Stimulated activated naive B cell treated with anti-CD40 and anti-IgM and Interleukin-4, amounts not matched to agents 10 μg/mL and 1 μg/mL and 100 μg/mL, for 72 hours (primary cell): ENCODE data around the gene BNC2.

Experiments
- ATAC-seq, 2 donors: fragments of 150-1000 bp; cut with Tn5 transposase; replicated peaks; 2 replicates each; pipeline ENCODE4 v1.10.0; 2021; ENCODE audit warnings: moderate library complexity in 1 of 2
- DNase-seq: peaks from one replicate; pipeline ENCODE4 v3.0.0; 2021
- H3K27ac Mint-ChIP-seq: one replicate; pipeline ENCODE4 v1.8.0; 2022; ENCODE audit warnings: mild to moderate bottlenecking, mixed read lengths
- H3K27me3 Mint-ChIP-seq, 2 donors: one replicate each; pipeline ENCODE4 v1.8.0; 2022; ENCODE audit warnings: mixed read lengths in 2 of 2
- H3K36me3 Mint-ChIP-seq, 2 donors: one replicate each; pipeline ENCODE4 v1.8.0; 2022; ENCODE audit warnings: mixed read lengths in 2 of 2, mild to moderate bottlenecking in 1 of 2
- H3K4me1 Mint-ChIP-seq, 2 donors: one replicate each; pipeline ENCODE4 v1.8.0; 2022; ENCODE audit warnings: mixed read lengths in 2 of 2, mild to moderate bottlenecking in 1 of 2
- H3K4me3 Mint-ChIP-seq, 2 donors: one replicate each; pipeline ENCODE4 v1.8.0; 2022; ENCODE audit warnings: mild to moderate bottlenecking in 2 of 2, mixed read lengths in 2 of 2, moderate library complexity in 1 of 2
- H3K9me3 Mint-ChIP-seq, 2 donors: one replicate each; pipeline ENCODE4 v1.8.0; 2022; ENCODE audit warnings: mixed read lengths in 2 of 2, mild to moderate bottlenecking in 1 of 2

The BNC2 gene

GRCh38 chr9:16730162-16730561, 140.3 kb downstream of the BNC2 start:
- no peaks in the 10 kb centered on the region for H3K9me3 Mint-ChIP-seq
- peaks cover 37 to 40% of the 10 kb centered on the region in 2 donors for H3K27me3 Mint-ChIP-seq
- peaks cover 3 to 11% of the 10 kb centered on the region in 2 donors for H3K4me1 Mint-ChIP-seq
- no peak for DNase-seq
- ATAC-seq, result no peak
- H3K27ac Mint-ChIP-seq, result no peak overlapping the region
- H3K36me3 Mint-ChIP-seq, result no peaks in the 10 kb centered on the region
- no peak overlapping the region for H3K4me3 Mint-ChIP-seq

- no peaks in the 10 kb centered on the region for H3K36me3 Mint-ChIP-seq
- no peaks in the 10 kb centered on the region for H3K9me3 Mint-ChIP-seq
- H3K27me3 Mint-ChIP-seq, result peaks cover 37 to 40% of the 10 kb centered on the region in 2 donors
- H3K27ac Mint-ChIP-seq, result no peak overlapping the region
- H3K4me1 Mint-ChIP-seq, result peaks cover 3 to 11% of the 10 kb centered on the region in 2 donors
- no peak for DNase-seq
- no peak for ATAC-seq
- H3K4me3 Mint-ChIP-seq, result no peak overlapping the region
Measured at GRCh38 chr9:16729651-16730050, 140.8 kb downstream of the BNC2 start.

DNA sequence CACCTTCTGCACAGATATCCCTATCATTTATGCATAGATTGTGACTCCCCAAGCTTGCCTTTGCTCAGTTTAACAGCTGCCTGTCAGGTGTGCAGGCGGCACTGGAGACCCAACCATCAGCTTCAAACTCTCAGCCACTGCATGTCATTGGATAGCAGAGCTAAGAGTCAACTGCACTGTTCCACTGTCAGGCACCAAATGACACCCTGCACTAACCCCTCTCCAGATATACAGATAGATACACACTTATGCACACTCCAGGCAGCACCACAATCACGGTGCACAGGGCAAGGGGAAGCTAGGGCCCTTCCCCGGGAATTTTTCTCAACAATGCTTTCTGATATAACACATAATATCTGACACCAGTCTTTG, 142.3 kb downstream of the BNC2 start:
- H3K27ac Mint-ChIP-seq, result no peak overlapping the region
- no peak for DNase-seq
- H3K4me3 Mint-ChIP-seq, result no peak overlapping the region
- H3K9me3 Mint-ChIP-seq, result no peaks in the 10 kb centered on the region
- peaks cover 37 to 40% of the 10 kb centered on the region in 2 donors for H3K27me3 Mint-ChIP-seq
- H3K4me1 Mint-ChIP-seq, result peaks cover 3 to 11% of the 10 kb centered on the region in 2 donors
- ATAC-seq, result no peak
- no peaks in the 10 kb centered on the region for H3K36me3 Mint-ChIP-seq

GRCh38 chr9:16727452-16728136, 142.9 kb downstream of the BNC2 start:
- ATAC-seq (no peak), DNase-seq (no peak)
- H3K27ac Mint-ChIP-seq, result no peak overlapping the region
- H3K9me3 Mint-ChIP-seq, result no peaks in the 10 kb centered on the region
- H3K27me3 Mint-ChIP-seq, result peaks cover 37 to 40% of the 10 kb centered on the region in 2 donors
- no peak overlapping the region for H3K4me3 Mint-ChIP-seq
- H3K4me1 Mint-ChIP-seq, result peaks cover 3 to 11% of the 10 kb centered on the region in 2 donors
- H3K36me3 Mint-ChIP-seq, result no peaks in the 10 kb centered on the region

- peak in 1 of 2 donors; percentile 27 for ATAC-seq
- no peak for DNase-seq
- Mint-ChIP-seq H3K4me1 (peaks cover 3 to 11% of the 10 kb centered on the region in 2 donors), H3K4me3 (peak overlapping the region; percentile 29 to 46), H3K9me3 (no peaks in the 10 kb centered on the region), H3K36me3 (no peaks in the 10 kb centered on the region), H3K27ac (no peak overlapping the region), H3K27me3 (peaks cover 37 to 40% of the 10 kb centered on the region in 2 donors)
Measured at GRCh38 chr9:16726718-16727451, 143.6 kb downstream of the BNC2 start.

GRCh38 chr9:16726029-16726428, 144.4 kb downstream of the BNC2 start:
- Mint-ChIP-seq H3K4me3 (no peak overlapping the region), H3K36me3 (no peaks in the 10 kb centered on the region), H3K27me3 (peaks cover 37 to 40% of the 10 kb centered on the region in 2 donors), H3K4me1 (peaks cover 3 to 11% of the 10 kb centered on the region in 2 donors), H3K9me3 (no peaks in the 10 kb centered on the region), H3K27ac (no peak overlapping the region)
- DNase-seq (no peak), ATAC-seq (no peak)

DNA sequence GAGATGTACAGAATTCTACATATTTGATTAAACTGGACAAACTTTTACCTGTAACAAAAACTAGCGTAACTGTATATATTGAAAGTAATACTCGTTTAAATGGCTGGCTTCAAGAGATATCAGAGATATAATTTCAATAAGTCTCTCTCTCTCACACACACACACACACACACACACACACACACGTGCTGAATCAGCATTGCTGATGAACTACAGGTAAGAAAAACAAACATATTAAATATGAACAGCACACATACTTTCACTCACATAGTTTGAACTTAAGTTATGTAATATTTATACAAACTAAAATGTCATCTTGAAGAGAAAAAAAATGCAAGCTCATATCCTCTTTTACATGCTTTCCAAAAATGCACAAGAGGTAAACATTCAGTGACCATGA, 145.4 kb downstream of the BNC2 start:
- peaks cover 3 to 11% of the 10 kb centered on the region in 2 donors for H3K4me1 Mint-ChIP-seq
- no peak overlapping the region for H3K27ac Mint-ChIP-seq
- no peaks in the 10 kb centered on the region for H3K36me3 Mint-ChIP-seq
- DNase-seq (no peak), ATAC-seq (no peak)
- peaks cover 36 to 39% of the 10 kb centered on the region in 2 donors for H3K27me3 Mint-ChIP-seq
- H3K9me3 Mint-ChIP-seq, result no peaks in the 10 kb centered on the region
- H3K4me3 Mint-ChIP-seq, result no peak overlapping the region

DNA sequence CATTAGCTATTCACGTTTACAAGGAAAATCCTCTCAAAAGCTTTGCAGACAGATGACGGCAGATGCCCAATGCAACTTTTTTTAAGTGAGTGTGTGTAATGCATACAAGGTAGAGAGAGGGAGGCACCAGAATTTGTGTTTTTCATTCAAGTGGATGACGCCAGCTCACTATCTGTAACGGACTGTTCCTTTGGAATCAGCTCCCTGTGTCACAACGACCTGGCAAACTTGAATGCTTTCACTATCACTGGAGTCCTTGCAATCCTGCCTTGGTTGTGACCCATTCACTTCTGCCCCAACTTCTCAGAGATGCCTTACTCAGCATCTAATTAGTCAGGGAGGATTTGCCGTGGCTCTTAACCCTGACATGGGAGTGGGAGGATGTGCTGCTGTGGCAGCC, 148.5 kb downstream of the BNC2 start:
- Mint-ChIP-seq H3K4me3 (no peak overlapping the region), H3K9me3 (no peaks in the 10 kb centered on the region)

GRCh38 chr9:16720386-16720785, 150.1 kb downstream of the BNC2 start:
- ATAC-seq (no peak), DNase-seq (no peak)
- no peak overlapping the region for H3K4me3 Mint-ChIP-seq
- no peak overlapping the region for H3K27ac Mint-ChIP-seq
- no peaks in the 10 kb centered on the region for H3K9me3 Mint-ChIP-seq
- peaks cover 0 to 1% of the 10 kb centered on the region in 2 donors for H3K27me3 Mint-ChIP-seq
- H3K4me1 Mint-ChIP-seq, result no peaks in the 10 kb centered on the region
- no peaks in the 10 kb centered on the region for H3K36me3 Mint-ChIP-seq

More for the DNA sequence above, 148.5 kb downstream of the BNC2 start:
- peaks cover 3 to 4% of the 10 kb centered on the region in 2 donors for H3K4me1 Mint-ChIP-seq
- H3K27ac Mint-ChIP-seq, result no peak overlapping the region
- ATAC-seq, result no peak
- peaks cover 12 to 14% of the 10 kb centered on the region in 2 donors for H3K27me3 Mint-ChIP-seq
- no peaks in the 10 kb centered on the region for H3K36me3 Mint-ChIP-seq
- DNase-seq, result no peak

GRCh38 chr9:16719921-16720320, 150.5 kb downstream of the BNC2 start:
- DNase-seq (no peak), ATAC-seq (no peak)
- no peak overlapping the region for H3K4me3 Mint-ChIP-seq
- H3K9me3 Mint-ChIP-seq, result no peaks in the 10 kb centered on the region
- no peak overlapping the region for H3K27ac Mint-ChIP-seq
- H3K4me1 Mint-ChIP-seq, result no peaks in the 10 kb centered on the region
- H3K36me3 Mint-ChIP-seq, result no peaks in the 10 kb centered on the region
- no peaks in the 10 kb centered on the region for H3K27me3 Mint-ChIP-seq

DNA sequence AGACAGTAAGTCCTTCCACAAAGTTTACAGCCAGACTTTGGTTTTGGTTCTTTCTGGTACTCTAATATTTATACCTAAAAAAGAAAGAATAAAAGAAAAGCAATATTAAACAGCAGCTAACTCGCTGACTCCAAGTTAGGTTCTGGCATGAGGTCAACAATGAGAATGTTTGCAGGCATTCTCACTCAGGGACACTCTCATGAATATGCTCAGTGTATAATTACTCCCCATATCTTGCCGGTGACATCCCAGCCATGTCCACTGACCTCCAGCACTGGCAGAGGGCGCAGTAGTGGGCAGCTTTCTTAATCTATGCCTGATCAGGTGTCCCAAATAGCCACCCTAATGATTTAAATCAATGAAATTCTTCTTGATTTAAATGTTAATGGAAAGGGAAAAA, 151.5 kb downstream of the BNC2 start:
- Mint-ChIP-seq H3K27ac (no peak overlapping the region), H3K27me3 (no peaks in the 10 kb centered on the region), H3K4me3 (no peak overlapping the region), H3K4me1 (no peaks in the 10 kb centered on the region), H3K9me3 (no peaks in the 10 kb centered on the region), H3K36me3 (no peaks in the 10 kb centered on the region)
- no peak for DNase-seq
- ATAC-seq, result no peak

- no peak for DNase-seq
- Mint-ChIP-seq H3K4me3 (no peak overlapping the region), H3K27me3 (no peaks in the 10 kb centered on the region), H3K4me1 (no peaks in the 10 kb centered on the region), H3K9me3 (no peaks in the 10 kb centered on the region), H3K27ac (no peak overlapping the region), H3K36me3 (no peaks in the 10 kb centered on the region)
- ATAC-seq, result no peak
Measured at GRCh38 chr9:16718296-16718695, 152.2 kb downstream of the BNC2 start.

DNA sequence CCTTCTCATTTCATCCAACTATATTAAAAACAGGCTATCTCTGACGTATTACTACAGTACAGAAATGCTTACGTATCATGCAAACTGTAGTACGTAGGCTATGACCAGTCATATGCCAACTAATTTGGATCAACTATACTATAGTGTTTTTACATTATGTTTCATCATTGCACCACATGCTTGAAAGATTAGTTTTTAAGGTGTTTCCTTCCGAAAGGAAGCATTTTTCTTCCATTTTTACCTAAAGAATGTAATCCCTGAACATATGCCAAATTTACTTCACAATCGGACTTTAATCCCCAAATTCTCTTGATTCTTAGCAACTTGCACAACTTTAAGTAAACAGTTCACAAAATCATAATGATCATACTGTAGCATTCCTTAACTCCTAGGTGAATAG, 153.9 kb downstream of the BNC2 start:
- no peaks in the 10 kb centered on the region for H3K4me1 Mint-ChIP-seq
- DNase-seq (no peak), ATAC-seq (no peak)
- no peak overlapping the region for H3K27ac Mint-ChIP-seq
- H3K36me3 Mint-ChIP-seq, result no peaks in the 10 kb centered on the region
- no peak overlapping the region for H3K4me3 Mint-ChIP-seq
- H3K27me3 Mint-ChIP-seq, result no peaks in the 10 kb centered on the region
- no peaks in the 10 kb centered on the region for H3K9me3 Mint-ChIP-seq

DNA sequence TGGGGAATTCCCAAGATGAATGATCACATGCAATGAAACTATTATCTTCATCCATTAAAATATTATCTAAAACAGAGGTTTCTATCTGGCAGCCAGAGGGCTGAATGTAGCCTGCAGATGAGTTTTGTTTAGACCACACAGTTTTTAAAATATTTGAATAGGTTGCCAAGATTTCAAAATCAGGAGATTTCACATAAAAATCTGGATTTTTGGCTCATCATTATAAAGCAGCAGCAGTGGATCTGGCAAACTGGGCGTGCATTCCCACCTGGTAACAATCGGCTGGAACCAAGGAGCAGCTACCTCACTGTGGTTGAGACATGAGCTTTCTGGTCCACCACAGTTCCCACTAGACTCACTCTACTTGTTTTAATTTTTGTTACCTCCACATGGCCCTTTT, 155.1 kb downstream of the BNC2 start:
- H3K4me1 Mint-ChIP-seq, result no peaks in the 10 kb centered on the region
- H3K36me3 Mint-ChIP-seq, result no peaks in the 10 kb centered on the region
- H3K4me3 Mint-ChIP-seq, result no peak overlapping the region
- ATAC-seq (no peak), DNase-seq (no peak)
- H3K27ac Mint-ChIP-seq, result no peak overlapping the region
- H3K9me3 Mint-ChIP-seq, result no peaks in the 10 kb centered on the region
- H3K27me3 Mint-ChIP-seq, result no peaks in the 10 kb centered on the region

DNA sequence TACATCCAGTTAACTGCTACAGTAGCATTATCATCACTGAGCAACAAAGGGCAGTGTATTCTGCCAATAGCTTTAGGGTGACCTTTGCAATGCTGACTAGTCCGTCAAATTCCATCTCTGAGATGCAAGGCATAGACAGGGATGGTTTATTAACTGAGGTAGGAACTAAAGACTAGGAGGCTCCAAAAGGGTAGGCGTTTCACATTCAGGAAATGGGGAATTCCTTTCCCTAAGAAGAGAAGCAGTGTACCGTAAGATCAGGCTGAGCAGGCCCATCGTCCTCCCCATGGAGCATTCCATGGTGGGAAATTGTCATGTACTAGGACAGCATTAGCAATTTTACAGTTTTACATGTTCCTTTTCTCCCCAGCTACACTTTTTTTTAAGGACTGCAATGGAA, 157.7 kb downstream of the BNC2 start:
- no peak overlapping the region for H3K27ac Mint-ChIP-seq
- no peak overlapping the region for H3K4me3 Mint-ChIP-seq
- peaks cover 0 to 5% of the 10 kb centered on the region in 2 donors for H3K27me3 Mint-ChIP-seq
- no peaks in the 10 kb centered on the region for H3K4me1 Mint-ChIP-seq
- DNase-seq, result no peak
- no peak for ATAC-seq
- no peaks in the 10 kb centered on the region for H3K36me3 Mint-ChIP-seq
- H3K9me3 Mint-ChIP-seq, result peaks cover 2 to 5% of the 10 kb centered on the region in 2 donors
